Right atrium auricular region (tissue), 2 donors: Measurements from ENCODE around the gene LACTBL1. TPM values are rescaled to one million over a fixed set of nuclear protein-coding genes. Genes with fewer than 3 reads are reported as not detected.
A peak's percentile ranks its signal among the peaks of the same experiment; 100 is the strongest.
"Not testable (repeated sequence)": the region's sequence is repeated elsewhere in the genome, so short reads cannot be mapped to it uniquely, and the experiment has no call there.

Experiments
- DNase-seq: peaks from one replicate; pipeline ENCODE4 v3.0.0-alpha.2; 2019; ENCODE audit warnings: low spot score
- H3K27ac ChIP-seq, 2 donors: fragments of 200-600 bp; sonication (generic); 1 replicate in 1 of 2; 2 replicates in 1 of 2; pipeline ENCODE4 v1.5.1; 2016 to 2019
- H3K27me3 ChIP-seq, 2 donors: fragments of 200-600 bp; sonication (generic); one replicate each; pipeline versions ENCODE4 v1.5.1 to v1.6.0; 2017 to 2019
- H3K36me3 ChIP-seq: fragments of 200-600 bp; sonication (generic); one replicate; pipeline ENCODE4 v1.5.1; 2016
- H3K4me1 ChIP-seq, 2 donors: fragments of 200-600 bp; sonication (generic); one replicate each; pipeline versions ENCODE4 v1.5.1 to v1.6.0; 2017 to 2019
- H3K4me3 ChIP-seq, 2 donors: fragments of 200-600 bp; sonication (generic); 1 replicate in 1 of 2; 2 replicates in 1 of 2; pipeline ENCODE4 v1.5.1; 2017 to 2019; ENCODE audit warnings: mild to moderate bottlenecking in 1 of 2, moderate library complexity in 1 of 2
- H3K9me3 ChIP-seq, 2 donors: fragments of 200-600 bp; sonication (generic); one replicate each; pipeline ENCODE4 v1.5.1; 2019
- total RNA-seq, 2 donors: library from RNA; depleted of rRNA; stranded (reverse); fragments of >200 nt; gene quantifications; one replicate each; pipeline ENCODE4 v1.1.0, GENCODE V29; 2016
- TF ChIP-seq, protein P1 (sequence below), 2 donors: fragments of 200-600 bp; sonication (generic); IDR thresholded peaks; one replicate each; pipeline ENCODE4 v1.5.1; 2019; ENCODE audit warnings: antibody characterized with exemption in 2 of 2

Gene LACTBL1
- total RNA-seq, 2 donors from 2014 or later = not detected

DNA sequence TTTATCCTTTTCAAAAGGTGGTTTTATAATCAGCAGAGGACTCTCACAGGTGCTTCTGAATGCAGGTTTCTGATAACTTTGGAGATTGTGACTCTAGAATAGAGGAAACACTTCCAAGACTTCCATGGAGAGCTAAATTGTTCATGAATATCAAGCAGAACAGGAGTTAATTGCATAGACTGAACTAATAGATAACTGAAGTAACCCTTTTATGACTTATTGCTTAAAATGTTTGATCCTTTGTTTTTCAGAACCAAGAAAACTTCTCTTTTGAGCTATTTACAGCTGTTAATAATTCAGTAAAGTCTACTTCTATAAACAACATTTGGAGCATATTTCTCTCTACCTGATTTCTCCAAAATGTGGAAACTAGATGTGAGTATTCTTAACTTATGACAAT, 23.1 kb upstream of the LACTBL1 start:
- TF ChIP-seq, protein P1, sequence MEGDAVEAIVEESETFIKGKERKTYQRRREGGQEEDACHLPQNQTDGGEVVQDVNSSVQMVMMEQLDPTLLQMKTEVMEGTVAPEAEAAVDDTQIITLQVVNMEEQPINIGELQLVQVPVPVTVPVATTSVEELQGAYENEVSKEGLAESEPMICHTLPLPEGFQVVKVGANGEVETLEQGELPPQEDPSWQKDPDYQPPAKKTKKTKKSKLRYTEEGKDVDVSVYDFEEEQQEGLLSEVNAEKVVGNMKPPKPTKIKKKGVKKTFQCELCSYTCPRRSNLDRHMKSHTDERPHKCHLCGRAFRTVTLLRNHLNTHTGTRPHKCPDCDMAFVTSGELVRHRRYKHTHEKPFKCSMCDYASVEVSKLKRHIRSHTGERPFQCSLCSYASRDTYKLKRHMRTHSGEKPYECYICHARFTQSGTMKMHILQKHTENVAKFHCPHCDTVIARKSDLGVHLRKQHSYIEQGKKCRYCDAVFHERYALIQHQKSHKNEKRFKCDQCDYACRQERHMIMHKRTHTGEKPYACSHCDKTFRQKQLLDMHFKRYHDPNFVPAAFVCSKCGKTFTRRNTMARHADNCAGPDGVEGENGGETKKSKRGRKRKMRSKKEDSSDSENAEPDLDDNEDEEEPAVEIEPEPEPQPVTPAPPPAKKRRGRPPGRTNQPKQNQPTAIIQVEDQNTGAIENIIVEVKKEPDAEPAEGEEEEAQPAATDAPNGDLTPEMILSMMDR (IDR thresholded peaks at IDR 0.05) = no peak
- Histone ChIP-seq H3K4me3 (no peak overlapping the region), H3K9me3 (peaks cover 0 to 4% of the 10 kb centered on the region in 2 donors), H3K36me3 (no peaks in the 10 kb centered on the region), H3K27ac (no peak overlapping the region), H3K4me1 (no peaks in the 10 kb centered on the region), H3K27me3 (no peaks in the 10 kb centered on the region)
- DNase-seq = no peak

DNA sequence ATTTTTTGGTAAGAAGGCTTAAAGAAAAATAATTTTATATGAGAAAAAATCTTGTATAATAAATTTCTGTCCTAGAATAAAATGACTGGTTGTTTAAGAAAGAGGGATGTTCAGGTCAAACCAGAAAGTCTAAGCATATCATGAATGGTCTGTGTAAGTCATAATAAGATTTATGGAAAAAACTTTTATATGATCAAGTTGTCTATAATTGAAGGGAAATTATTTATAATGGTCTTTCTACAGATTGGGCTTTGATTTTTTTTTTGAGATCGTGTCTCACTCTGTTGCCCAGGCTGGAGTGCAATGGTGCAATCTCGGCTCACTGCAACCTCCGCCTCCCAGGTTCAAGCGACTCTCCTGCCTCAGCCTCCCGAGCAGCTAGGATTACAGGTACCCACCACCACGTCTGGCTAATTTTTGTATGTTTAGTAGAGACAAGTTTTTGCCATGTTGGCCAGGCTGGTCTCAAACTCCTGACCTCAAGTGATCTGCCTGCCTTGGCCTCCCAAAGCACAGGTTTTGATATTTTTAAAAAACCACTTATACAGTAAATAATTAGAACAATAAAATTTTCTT, 20.6 kb upstream of the LACTBL1 start:
- not testable (repeated sequence) for H3K4me1 ChIP-seq, H3K36me3 ChIP-seq, H3K27ac ChIP-seq, DNase-seq, H3K27me3 ChIP-seq, H3K9me3 ChIP-seq, H3K4me3 ChIP-seq

DNA sequence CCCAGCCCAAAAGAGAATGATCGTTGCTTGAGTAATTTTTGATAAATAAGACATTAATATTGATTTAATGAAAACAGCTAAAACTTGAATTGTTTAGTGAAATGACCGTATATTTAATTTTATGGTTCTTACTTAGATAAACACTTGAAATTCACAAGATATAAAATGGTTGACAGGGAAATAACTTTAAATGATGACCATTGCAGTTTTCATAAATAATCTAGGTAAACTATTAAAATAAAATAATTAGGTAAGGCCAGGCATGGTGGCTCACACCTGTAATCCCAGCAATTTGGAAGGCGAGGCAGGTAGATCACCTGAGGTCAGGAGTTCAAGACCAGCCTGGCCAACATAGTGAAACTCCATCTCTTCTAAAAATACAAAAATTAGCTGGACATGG, 19.7 kb upstream of the LACTBL1 start:
- not testable (repeated sequence) for H3K4me3 ChIP-seq, H3K36me3 ChIP-seq, H3K4me1 ChIP-seq, H3K9me3 ChIP-seq, DNase-seq, H3K27me3 ChIP-seq, H3K27ac ChIP-seq

DNA sequence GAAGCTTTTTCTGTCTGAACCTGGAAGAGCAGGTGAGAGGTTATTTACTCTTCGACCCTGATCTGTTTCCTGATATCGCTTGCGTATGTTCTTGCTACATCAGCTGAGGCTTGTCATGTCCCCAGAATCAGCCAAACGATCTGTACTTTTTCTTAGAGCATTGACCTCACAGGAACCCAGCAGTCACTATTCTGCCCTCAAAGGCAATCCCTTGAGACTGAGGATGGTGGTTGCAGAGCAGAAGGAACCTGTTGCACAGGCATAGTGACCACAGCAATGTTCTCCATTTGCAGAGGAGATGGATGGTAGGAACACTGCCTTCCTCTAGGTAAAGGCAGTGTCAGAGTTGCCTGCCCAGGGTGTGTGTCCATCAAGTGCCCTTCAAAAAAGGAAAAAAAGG, 11.3 kb upstream of the LACTBL1 start:
- H3K4me1 ChIP-seq = no peaks in the 10 kb centered on the region
- no peaks in the 10 kb centered on the region for H3K9me3 ChIP-seq
- no peaks in the 10 kb centered on the region for H3K36me3 ChIP-seq
- TF ChIP-seq, protein P1 (IDR thresholded peaks at IDR 0.05) = no peak
- no peak for DNase-seq
- H3K27me3 ChIP-seq = no peaks in the 10 kb centered on the region
- H3K4me3 ChIP-seq = no peak overlapping the region
- no peak overlapping the region for H3K27ac ChIP-seq

DNA sequence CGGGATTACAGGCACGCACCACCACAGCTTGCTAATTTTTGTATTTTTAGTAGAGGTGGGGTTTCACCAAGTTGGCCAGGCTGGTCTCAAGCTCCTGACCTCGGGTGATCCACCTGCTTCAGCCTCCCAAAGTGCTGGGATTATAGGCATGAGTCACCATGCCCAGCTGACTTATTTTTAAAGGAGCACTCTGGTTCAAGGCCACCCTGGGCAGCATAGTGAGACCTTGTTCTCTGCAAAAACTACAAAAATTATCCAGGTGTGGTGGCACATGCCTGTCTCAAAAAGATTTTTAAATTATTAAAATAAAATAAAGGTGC, 7.8 kb upstream of the LACTBL1 start:
- not testable (repeated sequence) for H3K4me3 ChIP-seq, H3K36me3 ChIP-seq, H3K9me3 ChIP-seq, DNase-seq, H3K4me1 ChIP-seq, H3K27ac ChIP-seq, H3K27me3 ChIP-seq

DNA sequence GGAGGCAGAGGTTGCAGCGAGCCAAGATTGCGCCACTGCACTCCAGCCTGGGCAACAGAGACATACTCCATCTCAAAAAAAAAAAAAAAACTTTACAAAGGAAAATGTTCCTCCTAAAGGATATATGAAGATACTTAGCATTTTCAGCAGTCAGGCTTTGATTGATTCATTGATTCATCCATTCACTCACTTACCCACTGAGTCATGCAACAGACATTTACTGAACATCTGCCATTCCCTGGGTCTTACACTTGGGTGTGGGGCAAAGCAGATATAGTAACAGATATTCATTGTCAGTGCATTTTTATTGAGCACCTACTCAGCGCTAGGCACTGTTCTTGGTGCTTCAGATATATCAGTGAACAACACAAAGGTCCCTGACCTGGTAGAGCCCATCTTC, 5.6 kb upstream of the LACTBL1 start:
- DNase-seq = no peak
- TF ChIP-seq, protein P1 (IDR thresholded peaks at IDR 0.05) = no peak

DNA sequence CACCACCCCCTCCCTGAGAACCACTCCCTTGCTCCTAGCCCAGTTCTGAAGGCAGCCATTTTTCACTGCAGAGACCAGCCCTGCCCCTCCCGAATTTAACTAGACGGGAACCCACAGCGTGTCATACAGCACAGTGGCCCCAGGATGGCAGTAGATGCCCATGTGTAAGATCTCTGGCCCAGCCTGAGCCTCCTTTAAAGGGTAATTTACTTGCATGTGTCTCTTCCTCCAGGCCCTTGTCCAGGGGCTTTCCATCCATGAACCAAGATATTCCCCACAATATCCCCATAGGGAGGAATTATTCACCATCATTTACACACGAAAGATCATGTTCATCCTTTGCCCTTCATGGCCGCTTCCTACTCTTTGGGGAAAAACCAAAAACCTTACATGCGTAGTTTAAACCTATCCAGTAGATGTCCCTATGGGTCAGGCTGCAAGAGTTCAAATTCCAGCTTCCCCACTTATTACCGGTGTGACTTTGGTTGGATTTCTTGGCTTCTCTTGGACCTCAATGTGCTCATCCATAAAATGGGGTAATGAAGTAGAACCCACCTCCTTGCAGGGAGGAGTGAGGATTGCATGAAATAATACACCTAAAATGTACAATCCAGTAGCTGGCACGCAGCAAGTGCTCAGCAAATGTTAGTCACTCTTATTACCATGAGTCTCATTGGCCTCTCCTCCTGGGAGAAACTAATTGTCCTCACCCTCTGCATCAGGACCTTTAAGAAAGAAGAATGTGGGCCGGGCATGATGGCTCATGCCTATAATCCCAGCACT, 4.0 kb upstream of the LACTBL1 start:
- Histone ChIP-seq H3K36me3 (no peaks in the 10 kb centered on the region), H3K4me1 (no peaks in the 10 kb centered on the region), H3K4me3 (no peak overlapping the region), H3K27me3 (no peaks in the 10 kb centered on the region), H3K9me3 (no peaks in the 10 kb centered on the region), H3K27ac (no peak overlapping the region)
- TF ChIP-seq, protein P1 (IDR thresholded peaks at IDR 0.05) = peak; percentile 29 to 76
- DNase-seq = peak; percentile 72

More for the DNA sequence above, 5.6 kb upstream of the LACTBL1 start:
- H3K4me1 ChIP-seq = no peaks in the 10 kb centered on the region
- no peaks in the 10 kb centered on the region for H3K27me3 ChIP-seq
- no peaks in the 10 kb centered on the region for H3K9me3 ChIP-seq
- H3K36me3 ChIP-seq = no peaks in the 10 kb centered on the region
- no peak overlapping the region for H3K4me3 ChIP-seq
- H3K27ac ChIP-seq = no peak overlapping the region
